IMR-90 (cell line): ENCODE results near the gene TIGD4. TPM values are rescaled to one million over a fixed set of nuclear protein-coding genes. Genes with fewer than 3 reads are reported as not detected.

Source experiments
- ATAC-seq: fragments of 200-7000 bp; cut with Tn5 transposase; 2 replicates; pipeline ENCODE4 v1.9.1; 2020; ENCODE audit warnings: low read depth, mild to moderate bottlenecking, moderate library complexity
- BruUV-seq: library from RNA; stranded (reverse); fragments of 400-500 nt; replicated peaks from 2 replicates; lab custom pipeline; 2021; lab: Mats Ljungman, UMichigan
- CTCF ChIA-PET: fragments of 300-600 bp; formaldehyde crosslinking; extraction: SDS; loops from one replicate; lab custom pipeline; 2021; ENCODE audit warnings: antibody characterized with exemption; lab: Yijun Ruan, JAX
- POLR2A ChIA-PET: fragments of 300-600 bp; sonication (Branson Sonifier 250); formaldehyde crosslinking; loops from one replicate; lab custom pipeline; 2022; ENCODE audit warnings: antibody characterized with exemption; ENCODE audit not compliant: unreplicated experiment; lab: Charles Lee
- DNase-seq: peaks from one replicate; pipeline ENCODE4 v3.0.0; 2013
- H2AFZ ChIP-seq: replicated peaks from 2 replicates; pipeline ENCODE3; 2013; ENCODE audit warnings: low read length, mild to moderate bottlenecking; ENCODE audit not compliant: poor library complexity
- H2AK5ac ChIP-seq: 2 replicates; pipeline ENCODE4 v1.6.1; 2013; ENCODE audit warnings: low read depth, low read length, inconsistent platforms
- H2AK9ac ChIP-seq: replicated peaks from 2 replicates; pipeline ENCODE3; 2013; ENCODE audit warnings: mild to moderate bottlenecking, low read depth, low read length, moderate library complexity; ENCODE audit not compliant: poor library complexity
- H2BK120ac ChIP-seq: 2 replicates; pipeline ENCODE4 v1.6.1; 2013; ENCODE audit warnings: low read depth, low read length, inconsistent platforms
- H2BK15ac ChIP-seq: 3 replicates; pipeline ENCODE4 v1.6.1; 2013; ENCODE audit warnings: low read depth, low read length, inconsistent platforms
- H2BK20ac ChIP-seq: 2 replicates; pipeline ENCODE4 v1.6.1; 2013; ENCODE audit warnings: low read depth, mild to moderate bottlenecking, inconsistent platforms, low read length, moderate library complexity
- H2BK5ac ChIP-seq: 2 replicates; pipeline ENCODE4 v1.6.1; 2013; ENCODE audit warnings: mild to moderate bottlenecking, low read depth, low read length, inconsistent platforms; ENCODE audit not compliant: poor library complexity, severe bottlenecking
- H3K14ac ChIP-seq: replicated peaks from 2 replicates; pipeline ENCODE4 v1.6.1; 2013; ENCODE audit warnings: low read depth, low read length, inconsistent platforms
- H3K18ac ChIP-seq: 2 replicates; pipeline ENCODE4 v1.6.1; 2013; ENCODE audit warnings: low read depth, low read length, control low read depth
- H3K23ac ChIP-seq: 2 replicates; pipeline ENCODE4 v1.6.1; 2013; ENCODE audit warnings: low read depth, low read length, inconsistent platforms
- H3K27ac ChIP-seq: 2 replicates; pipeline ENCODE4 v1.5.1; 2013; ENCODE audit warnings: mild to moderate bottlenecking, control low read depth, low read length; ENCODE audit not compliant: insufficient read depth
- H3K27me3 ChIP-seq: 2 replicates; pipeline ENCODE4 v1.6.1; 2013; ENCODE audit warnings: low read length; ENCODE audit not compliant: control insufficient read depth, insufficient read depth
- H3K36me3 ChIP-seq: 2 replicates; pipeline ENCODE4 v1.6.1; 2013; ENCODE audit warnings: low read length, mixed read lengths; ENCODE audit not compliant: control insufficient read depth, insufficient read depth
- H3K4ac ChIP-seq: 2 replicates; pipeline ENCODE4 v1.6.1; 2013; ENCODE audit warnings: low read depth, low read length, inconsistent platforms
- H3K4me1 ChIP-seq: 2 replicates; pipeline ENCODE4 v1.6.1; 2013; ENCODE audit warnings: low read length, mixed read lengths; ENCODE audit not compliant: control insufficient read depth, insufficient read depth
- H3K4me2 ChIP-seq: 2 replicates; pipeline ENCODE4 v1.6.1; 2013; ENCODE audit warnings: low read depth, mild to moderate bottlenecking, control low read depth, low read length, moderate library complexity
- H3K4me3 ChIP-seq: 2 replicates; pipeline ENCODE4 v1.5.1; 2013; ENCODE audit warnings: low read depth, mild to moderate bottlenecking, control low read depth, low read length, moderate library complexity; ENCODE audit not compliant: insufficient read depth
- H3K56ac ChIP-seq: 2 replicates; pipeline ENCODE4 v1.6.1; 2013; ENCODE audit warnings: low read length, inconsistent platforms; ENCODE audit not compliant: insufficient read depth; ENCODE audit errors: extremely low read depth
- H3K79me1 ChIP-seq, 2 experiments: 2 replicates each; pipeline ENCODE4 v1.6.1; 2013; ENCODE audit warnings: low read length in 2 of 2, inconsistent platforms in 1 of 2, low read depth in 1 of 2
- H3K9ac ChIP-seq: 2 replicates; pipeline ENCODE4 v1.6.1; 2013; ENCODE audit warnings: low read depth, low read length, control low read depth
- H3K9me1 ChIP-seq: 2 replicates; pipeline ENCODE4 v1.6.1; 2013; ENCODE audit warnings: low read length, inconsistent platforms; ENCODE audit not compliant: insufficient read depth
- H3K9me3 ChIP-seq: 2 replicates; pipeline ENCODE4 v1.6.1; 2013; ENCODE audit warnings: low read length; ENCODE audit not compliant: control insufficient read depth, insufficient read depth
- H4K20me1 ChIP-seq: 2 replicates; pipeline ENCODE4 v1.6.1; 2013; ENCODE audit warnings: low read length, inconsistent platforms; ENCODE audit not compliant: insufficient read depth
- H4K5ac ChIP-seq: 2 replicates; pipeline ENCODE4 v1.6.1; 2013; ENCODE audit warnings: mild to moderate bottlenecking, low read depth, low read length, control low read depth
- H4K8ac ChIP-seq, 2 experiments: 2 replicates each; pipeline ENCODE4 v1.6.1; 2013; ENCODE audit warnings: low read depth in 2 of 2, low read length in 2 of 2, control low read depth in 1 of 2, inconsistent platforms in 1 of 2
- H4K91ac ChIP-seq: 2 replicates; pipeline ENCODE4 v1.6.1; 2013; ENCODE audit warnings: low read depth, low read length, inconsistent platforms; ENCODE audit not compliant: insufficient read depth
- BHLHE40 ChIP-seq: fragments of 150-350 bp; IDR thresholded peaks from 2 replicates; pipeline ENCODE4 v1.6.1; 2016; ENCODE audit warnings: mild to moderate bottlenecking, low read depth, low read length
- CEBPB ChIP-seq: IDR thresholded peaks from 2 replicates; pipeline ENCODE4 v1.6.1; 2012; ENCODE audit warnings: low read depth, low read length, improper control_type of control experiment
- CHD1 ChIP-seq: IDR thresholded peaks from 2 replicates; pipeline ENCODE4 v1.6.1; 2012; ENCODE audit warnings: low read depth, low read length, improper control_type of control experiment
- FOS ChIP-seq: fragments of 150-350 bp; IDR thresholded peaks from 2 replicates; pipeline ENCODE4 v1.6.1; 2016; ENCODE audit warnings: low read depth, low read length
- MAFK ChIP-seq: IDR thresholded peaks from 2 replicates; pipeline ENCODE4 v1.6.1; 2012; ENCODE audit warnings: low read depth, low read length, improper control_type of control experiment
- MAZ ChIP-seq: IDR thresholded peaks from 2 replicates; pipeline ENCODE4 v1.6.1; 2012; ENCODE audit warnings: low read depth, mild to moderate bottlenecking, low read length, improper control_type of control experiment, moderate library complexity, borderline replicate concordance
- MXI1 ChIP-seq: IDR thresholded peaks from 2 replicates; pipeline ENCODE4 v1.6.1; 2012; ENCODE audit warnings: low read depth, mild to moderate bottlenecking, low read length, moderate library complexity, borderline replicate concordance
- NFE2L2 ChIP-seq: fragments of 150-350 bp; IDR thresholded peaks from 2 replicates; pipeline ENCODE4 v1.6.1; 2016; ENCODE audit warnings: low read depth, mild to moderate bottlenecking, low read length
- POLR2A ChIP-seq: IDR thresholded peaks from 2 replicates; pipeline ENCODE4 v1.6.1; 2012; ENCODE audit warnings: mild to moderate bottlenecking, low read depth, low read length
- RAD21 ChIP-seq: IDR thresholded peaks from 2 replicates; pipeline ENCODE4 v1.6.1; 2012; ENCODE audit warnings: low read length, improper control_type of control experiment
- RCOR1 ChIP-seq: IDR thresholded peaks from 2 replicates; pipeline ENCODE4 v1.6.1; 2012; ENCODE audit warnings: mild to moderate bottlenecking, low read length, improper control_type of control experiment; ENCODE audit not compliant: insufficient replicate concordance
- RFX5 ChIP-seq: IDR thresholded peaks from 2 replicates; pipeline ENCODE4 v1.8.0; 2012; ENCODE audit warnings: low read depth, mild to moderate bottlenecking, low read length, moderate library complexity
- SMC3 ChIP-seq: fragments of 150-350 bp; IDR thresholded peaks from 2 replicates; pipeline ENCODE4 v1.6.1; 2016; ENCODE audit warnings: low read depth, mild to moderate bottlenecking, antibody characterized with exemption, low read length, moderate library complexity
- USF2 ChIP-seq: fragments of 150-350 bp; IDR thresholded peaks from 2 replicates; pipeline ENCODE4 v1.6.1; 2017; ENCODE audit warnings: mild to moderate bottlenecking, antibody characterized with exemption, low read length, low read depth
- WGBS, 2 experiments: methylation state at CpG; one replicate each; pipeline versions ENCODE4 v1.1.5 to v1.1.7; 2013; ENCODE audit warnings: missing lambda C conversion rate in 2 of 2; ENCODE audit not compliant: insufficient read length in 1 of 2; ENCODE audit errors: extremely low coverage in 2 of 2; 5-methylcytosine and 5-hydroxymethylcytosine counted together
- dilution Hi-C: fragments of 300-500 bp; cut with HindIII; formaldehyde crosslinking; loops from one replicate; pipeline ENCODE4 v1.14.3; 2018; ENCODE audit warnings: low sequenced_read_pairs; ENCODE audit not compliant: unreplicated experiment
- in situ Hi-C: fragments of 300-500 bp; cut with MboI; formaldehyde crosslinking; loops from 3 replicates; pipeline ENCODE4 v1.14.3; 2019; ENCODE audit warnings: low sequenced_read_pairs, inconsistent platforms, mixed read lengths
- intact Hi-C: fragments of 100-400 bp; cut with micrococcal nuclease; formaldehyde crosslinking; loops from 2 replicates; pipeline ENCODE4 v1.10.0; 2022
- polyA plus RNA-seq, 3 experiments: library from polyadenylated mRNA; depleted of rRNA; stranded (reverse); fragments of >200 nt; gene quantifications; 2 replicates each; pipeline ENCODE4 v1.2.3, GENCODE V29; 2012; ENCODE audit warnings: low replicate concordance in 1 of 3
- total RNA-seq: library from RNA; depleted of rRNA; stranded (reverse); fragments of >200 nt; gene quantifications from 2 replicates; pipeline ENCODE4 v1.2.3, GENCODE V29; 2012
- TF ChIP-seq, protein P1 (sequence below): fragments of 150-350 bp; IDR thresholded peaks from 2 replicates; pipeline ENCODE4 v1.6.1; 2016; ENCODE audit warnings: low read depth, mild to moderate bottlenecking, low read length, moderate library complexity, borderline replicate concordance
- TF ChIP-seq, protein P2 (sequence below): conservative IDR thresholded peaks from 2 replicates; pipeline ENCODE4 v1.5.1; 2012; ENCODE audit warnings: mild to moderate bottlenecking, low read depth, low read length, improper control_type of control experiment

TIGD4 gene
- total and polyA plus RNA-seq, 2 of the 4 experiments (the other 2 are of a cell fraction) = 0.03 TPM; not detected in 1

DNA sequence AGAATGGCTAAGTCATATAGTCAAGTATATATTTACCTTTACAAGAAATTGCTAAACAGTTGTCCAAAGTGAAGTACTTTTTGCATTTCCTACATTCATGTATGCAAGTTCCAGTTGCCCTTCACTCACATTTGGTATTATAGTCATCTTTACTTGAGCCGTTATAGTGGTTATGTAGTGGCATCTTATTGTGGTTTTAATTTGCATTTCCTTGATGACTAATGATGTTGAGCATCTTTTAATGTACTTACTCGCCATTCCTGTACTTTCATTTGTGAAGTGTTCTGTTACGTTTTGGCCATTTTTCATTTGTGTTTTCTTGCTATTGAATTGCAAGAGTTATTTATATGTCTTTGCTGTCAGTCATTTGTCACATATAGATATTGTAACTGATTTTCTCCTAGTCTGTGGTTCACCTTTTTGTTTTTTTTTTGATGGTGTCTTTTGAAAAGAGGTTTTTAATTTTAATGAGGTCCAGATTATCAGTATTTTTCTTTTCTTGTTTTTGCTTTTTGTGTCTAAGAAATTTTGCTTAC lies 27.8 kb upstream of the TIGD4 start:
- intact Hi-C loops = no loop called here
- BruUV-seq = no TSS peak
- peaks cover 2% of the 10 kb centered on the region; the same call in 1 of the 2 replicates for H3K4me1 ChIP-seq
- no peak overlapping the region for H2BK5ac ChIP-seq
- ATAC-seq = no peak; the same call in 1 of the 2 replicates
- no peaks in the 10 kb centered on the region for H3K9me3 ChIP-seq
- H3K27ac ChIP-seq = no peak overlapping the region
- H2AK9ac ChIP-seq = no peak overlapping the region
- no peaks in the 10 kb centered on the region for H3K36me3 ChIP-seq
- H2BK15ac ChIP-seq = no peak overlapping the region
- in situ Hi-C loops = no loop called here
- H3K56ac ChIP-seq = no peak overlapping the region
- no peak overlapping the region for H4K91ac ChIP-seq
- peaks cover 38 to 55% of the 10 kb centered on the region in 2 experiments for H3K79me1 ChIP-seq
- H4K20me1 ChIP-seq = peaks cover 11% of the 10 kb centered on the region; the same call in 1 of the 2 replicates
- H2BK20ac ChIP-seq = no peak overlapping the region
- H2AK5ac ChIP-seq = no peak overlapping the region
- peak; percentile 50 for DNase-seq
- no peaks in the 10 kb centered on the region; the same call in 1 of the 2 replicates for H3K9me1 ChIP-seq
- TF ChIP-seq USF2 = no peak
- TF ChIP-seq POLR2A = no peak
- no peak for TF ChIP-seq CEBPB
- no peak for TF ChIP-seq CHD1
- TF ChIP-seq SMC3 = no peak
- no peak for TF ChIP-seq NFE2L2
- no peak for TF ChIP-seq RAD21
- no peak for TF ChIP-seq MAFK
- TF ChIP-seq, protein P1, sequence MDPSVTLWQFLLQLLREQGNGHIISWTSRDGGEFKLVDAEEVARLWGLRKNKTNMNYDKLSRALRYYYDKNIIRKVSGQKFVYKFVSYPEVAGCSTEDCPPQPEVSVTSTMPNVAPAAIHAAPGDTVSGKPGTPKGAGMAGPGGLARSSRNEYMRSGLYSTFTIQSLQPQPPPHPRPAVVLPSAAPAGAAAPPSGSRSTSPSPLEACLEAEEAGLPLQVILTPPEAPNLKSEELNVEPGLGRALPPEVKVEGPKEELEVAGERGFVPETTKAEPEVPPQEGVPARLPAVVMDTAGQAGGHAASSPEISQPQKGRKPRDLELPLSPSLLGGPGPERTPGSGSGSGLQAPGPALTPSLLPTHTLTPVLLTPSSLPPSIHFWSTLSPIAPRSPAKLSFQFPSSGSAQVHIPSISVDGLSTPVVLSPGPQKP = no peak
- no peak for TF ChIP-seq RFX5
- TF ChIP-seq MAZ = no peak
- TF ChIP-seq MXI1 = no peak
- TF ChIP-seq, protein P2, sequence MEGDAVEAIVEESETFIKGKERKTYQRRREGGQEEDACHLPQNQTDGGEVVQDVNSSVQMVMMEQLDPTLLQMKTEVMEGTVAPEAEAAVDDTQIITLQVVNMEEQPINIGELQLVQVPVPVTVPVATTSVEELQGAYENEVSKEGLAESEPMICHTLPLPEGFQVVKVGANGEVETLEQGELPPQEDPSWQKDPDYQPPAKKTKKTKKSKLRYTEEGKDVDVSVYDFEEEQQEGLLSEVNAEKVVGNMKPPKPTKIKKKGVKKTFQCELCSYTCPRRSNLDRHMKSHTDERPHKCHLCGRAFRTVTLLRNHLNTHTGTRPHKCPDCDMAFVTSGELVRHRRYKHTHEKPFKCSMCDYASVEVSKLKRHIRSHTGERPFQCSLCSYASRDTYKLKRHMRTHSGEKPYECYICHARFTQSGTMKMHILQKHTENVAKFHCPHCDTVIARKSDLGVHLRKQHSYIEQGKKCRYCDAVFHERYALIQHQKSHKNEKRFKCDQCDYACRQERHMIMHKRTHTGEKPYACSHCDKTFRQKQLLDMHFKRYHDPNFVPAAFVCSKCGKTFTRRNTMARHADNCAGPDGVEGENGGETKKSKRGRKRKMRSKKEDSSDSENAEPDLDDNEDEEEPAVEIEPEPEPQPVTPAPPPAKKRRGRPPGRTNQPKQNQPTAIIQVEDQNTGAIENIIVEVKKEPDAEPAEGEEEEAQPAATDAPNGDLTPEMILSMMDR = no peak
- TF ChIP-seq BHLHE40 = no peak
- TF ChIP-seq FOS = no peak
- no peak for TF ChIP-seq RCOR1
- no peak overlapping the region for H3K14ac ChIP-seq
- H3K9ac ChIP-seq = no peak overlapping the region
- H4K5ac ChIP-seq = no peak overlapping the region
- no peak overlapping the region for H3K4me3 ChIP-seq
- no peaks in the 10 kb centered on the region for H3K27me3 ChIP-seq
- peak overlapping the region; percentile 54; the same call in 1 of the 2 replicates for H3K4me2 ChIP-seq
- H2AFZ ChIP-seq = no peak overlapping the region
- no peak overlapping the region for H3K18ac ChIP-seq
- POLR2A ChIA-PET = no interaction called here
- H2BK120ac ChIP-seq = no peak overlapping the region
- no CpG with 5 or more reads among the region's 3 CpGs for WGBS, 2 experiments
- CTCF ChIA-PET = no interaction called here
- no peak overlapping the region for H3K4ac ChIP-seq
- H3K23ac ChIP-seq = no peak overlapping the region
- H4K8ac ChIP-seq = no peak overlapping the region; a peak in 1 of 4 replicates
- dilution Hi-C loops = no loop called here
